Tibial artery (tissue), 4 donors: ENCODE results near the gene MYORG.

Experiments
- DNase-seq, 2 donors: peaks; one replicate each; pipeline ENCODE4 v3.0.0-alpha.2; 2019
- H3K27ac ChIP-seq, 2 donors: fragments of 200-600 bp; sonication (generic) in 1 of 2; 1 replicate in 1 of 2; 2 replicates in 1 of 2; pipeline ENCODE4 v1.5.1; 2018 to 2019; ENCODE audit warnings: mild to moderate bottlenecking in 1 of 2
- H3K27me3 ChIP-seq, 2 donors: fragments of 200-600 bp; sonication (generic) in 1 of 2; one replicate each; pipeline versions ENCODE4 v1.5.1 to v1.6.0; 2016 to 2019
- H3K36me3 ChIP-seq, 3 donors: fragments of 200-600 bp; sonication (generic) in 2 of 3; one replicate each; pipeline ENCODE4 v1.5.1; 2016 to 2019; ENCODE audit warnings: mild to moderate bottlenecking in 2 of 3
- H3K4me1 ChIP-seq, 4 donors: fragments of 200-600 bp; sonication (generic) in 2 of 4; 1 replicate in 3 of 4; 2 replicates in 1 of 4; pipeline ENCODE4 v1.5.1; 2016 to 2019
- H3K4me3 ChIP-seq, 2 donors: fragments of 200-600 bp; sonication (generic) in 1 of 2; 1 replicate in 1 of 2; 2 replicates in 1 of 2; pipeline ENCODE4 v1.5.1; 2018 to 2019; ENCODE audit warnings: mild to moderate bottlenecking in 2 of 2
- H3K9me3 ChIP-seq, 3 donors: fragments of 200-600 bp; sonication (generic) in 1 of 3; one replicate each; pipeline ENCODE4 v1.5.1; 2016 to 2019
- CTCF ChIP-seq, 2 experiments: fragments of 200-600 bp in 1 of 2; fragments of 450-650 bp in 1 of 2; IDR thresholded peaks; one replicate each; pipeline ENCODE4 v1.5.1; 2017 to 2019; ENCODE audit warnings: antibody characterized with exemption in 2 of 2, mild to moderate bottlenecking in 1 of 2, moderate library complexity in 1 of 2
- intact Hi-C: fragments of 100-400 bp; cut with DNase I; formaldehyde crosslinking; loops from one replicate; pipeline ENCODE4 v1.15.0; 2023; ENCODE audit warnings: low total_unique reads

MYORG gene

GRCh38 chr9:34380034-34380510, 3.4 kb upstream of the MYORG start:
- H3K4me1 ChIP-seq = peaks cover 0 to 46% (median 28%) of the 10 kb centered on the region in 4 donors

GRCh38 chr9:34379334-34380033, 2.8 kb upstream of the MYORG start:
- intact Hi-C loops = no loop called here
- Histone ChIP-seq H3K36me3 (no peaks in the 10 kb centered on the region), H3K27ac (no peak overlapping the region), H3K4me1 (peaks cover 0 to 46% (median 28%) of the 10 kb centered on the region in 4 donors), H3K9me3 (no peaks in the 10 kb centered on the region), H3K27me3 (no peaks in the 10 kb centered on the region), H3K4me3 (peak overlapping the region; percentile 17 to 55)
- peak; percentile 91 to 94 for TF ChIP-seq CTCF (IDR thresholded peaks at IDR 0.05)
- peak; percentile 89 to 91 for DNase-seq

More at GRCh38 chr9:34380034-34380510, 3.4 kb upstream of the MYORG start:
- DNase-seq = no peak
- no peaks in the 10 kb centered on the region for H3K9me3 ChIP-seq
- H3K4me3 ChIP-seq = peak overlapping the region; percentile 48 to 55
- no peaks in the 10 kb centered on the region for H3K36me3 ChIP-seq
- no peaks in the 10 kb centered on the region for H3K27me3 ChIP-seq
- H3K27ac ChIP-seq = peak overlapping the region in 1 of 2 donors; percentile 29
- TF ChIP-seq CTCF (IDR thresholded peaks at IDR 0.05) = no peak
- intact Hi-C loops = no loop called here

GRCh38 chr9:34378376-34379060, 1.8 kb upstream of the MYORG start:
- no peaks in the 10 kb centered on the region for H3K27me3 ChIP-seq
- H3K36me3 ChIP-seq = no peaks in the 10 kb centered on the region
- H3K27ac ChIP-seq = no peak overlapping the region
- H3K9me3 ChIP-seq = no peaks in the 10 kb centered on the region
- DNase-seq = no peak
- intact Hi-C loops = no loop called here
- peaks cover 0 to 46% (median 28%) of the 10 kb centered on the region in 4 donors for H3K4me1 ChIP-seq
- no peak overlapping the region for H3K4me3 ChIP-seq
- TF ChIP-seq CTCF (IDR thresholded peaks at IDR 0.05) = no peak

GRCh38 chr9:34377404-34377746, 677 bp upstream of the MYORG start:
- no peak for TF ChIP-seq CTCF (IDR thresholded peaks at IDR 0.05)
- peak overlapping the region; percentile 62 to 72 for H3K27ac ChIP-seq
- intact Hi-C loops = loop anchor here (2.0 kb wide), 1 partner anchor 47 kb away; no protein-coding TSS in a partner anchor
- H3K4me3 ChIP-seq = peak overlapping the region; percentile 61 to 71
- peaks cover 0 to 5% (median 3%) of the 10 kb centered on the region in 3 donors for H3K36me3 ChIP-seq
- peaks cover 0 to 46% (median 28%) of the 10 kb centered on the region in 4 donors for H3K4me1 ChIP-seq
- H3K9me3 ChIP-seq = no peaks in the 10 kb centered on the region
- no peak for DNase-seq
- peaks cover 0 to 4% of the 10 kb centered on the region in 2 donors for H3K27me3 ChIP-seq

- no peak for TF ChIP-seq CTCF (IDR thresholded peaks at IDR 0.05)
- Histone ChIP-seq H3K4me1 (peaks cover 0 to 42% (median 24%) of the 10 kb centered on the region in 4 donors), H3K27me3 (peaks cover 0 to 16% of the 10 kb centered on the region in 2 donors), H3K36me3 (peaks cover 5 to 18% (median 16%) of the 10 kb centered on the region in 3 donors), H3K27ac (peak overlapping the region; percentile 62 to 72), H3K4me3 (peak overlapping the region; percentile 61 to 71), H3K9me3 (peaks cover 0 to 11% (median 0%) of the 10 kb centered on the region in 3 donors)
- intact Hi-C loops = loop anchor here (2.0 kb wide), 1 partner anchor 45 kb away; no protein-coding TSS in a partner anchor
- DNase-seq = peak in 1 of 2 donors; percentile 35
Observed at GRCh38 chr9:34375901-34376595, 650 bp downstream of the MYORG start.
